ENCODE data around the gene BCR. TPM values are rescaled to one million over a fixed set of nuclear protein-coding genes. Genes with fewer than 3 reads are reported as not detected.

BCR gene
- total RNA-seq, 1 experiment from 2014 or later, result 13.9 TPM

DNA sequence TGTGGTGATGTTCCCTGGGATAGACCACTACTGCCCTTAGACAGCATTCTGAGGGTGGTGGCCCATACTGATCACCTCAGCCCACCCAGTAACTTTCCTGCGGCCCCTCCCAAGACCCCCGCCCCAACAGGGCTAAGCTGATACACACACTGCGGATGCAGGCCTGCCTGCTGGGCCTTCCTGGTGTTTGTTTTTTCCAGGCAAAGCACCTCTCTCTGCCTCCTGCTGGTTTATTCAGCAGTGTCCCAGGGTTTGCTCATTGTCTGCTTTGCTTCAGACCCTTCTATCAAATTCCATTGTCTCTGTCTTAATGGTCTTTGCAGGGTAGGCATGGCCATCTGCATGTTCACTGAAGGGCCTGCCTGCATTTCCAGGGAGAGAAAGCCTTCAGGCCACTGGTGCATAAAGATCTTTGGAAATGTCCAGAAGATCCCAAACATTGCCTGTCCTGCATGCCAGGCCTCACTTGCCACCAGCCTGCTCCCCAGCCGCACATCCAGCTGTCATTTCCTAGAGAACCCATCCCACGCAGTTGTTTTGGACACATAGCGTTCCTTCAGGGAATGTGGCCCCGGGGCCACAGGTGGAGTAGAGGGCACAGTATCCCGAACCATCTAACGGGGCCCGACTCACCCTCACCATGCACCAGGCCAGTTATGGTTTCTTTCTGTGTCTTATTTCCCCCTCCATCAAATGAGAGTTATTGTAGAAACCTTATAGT lies 50.2 kb downstream of the BCR start:
- DNase-seq (ENCODE audit: low read depth), result no peak

DNA sequence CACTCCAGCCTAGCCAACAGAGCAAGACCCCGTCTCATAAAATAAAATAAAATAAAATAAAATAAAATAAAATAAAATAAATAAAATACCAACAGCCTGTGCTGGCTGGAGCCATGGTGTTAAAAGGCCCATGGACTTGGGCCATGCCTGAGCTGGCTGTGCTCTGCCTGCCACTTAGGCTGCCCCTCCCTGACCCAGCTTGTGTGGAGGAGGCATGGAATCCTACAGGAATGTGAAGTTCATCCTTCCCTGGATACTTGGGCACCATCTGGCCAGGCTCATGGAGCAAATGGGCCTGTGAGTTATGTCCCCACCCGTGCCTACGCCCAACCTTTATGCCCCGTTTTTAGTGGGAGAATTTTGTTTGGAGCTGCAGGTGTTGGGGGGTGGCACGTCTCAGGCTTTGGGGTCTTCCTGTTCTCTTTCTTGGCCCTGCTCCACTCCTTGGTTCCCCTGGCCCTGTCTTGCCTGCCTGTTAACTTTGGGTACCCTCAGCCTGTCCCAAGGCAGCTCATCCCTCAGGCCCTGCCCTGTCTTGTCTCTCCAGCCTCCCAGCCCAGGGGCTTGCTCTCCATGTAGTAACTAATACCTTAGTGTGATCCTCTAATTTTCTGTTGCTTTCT lies 51.3 kb downstream of the BCR start:
- no peak for DNase-seq (ENCODE audit: low read depth)

DNA sequence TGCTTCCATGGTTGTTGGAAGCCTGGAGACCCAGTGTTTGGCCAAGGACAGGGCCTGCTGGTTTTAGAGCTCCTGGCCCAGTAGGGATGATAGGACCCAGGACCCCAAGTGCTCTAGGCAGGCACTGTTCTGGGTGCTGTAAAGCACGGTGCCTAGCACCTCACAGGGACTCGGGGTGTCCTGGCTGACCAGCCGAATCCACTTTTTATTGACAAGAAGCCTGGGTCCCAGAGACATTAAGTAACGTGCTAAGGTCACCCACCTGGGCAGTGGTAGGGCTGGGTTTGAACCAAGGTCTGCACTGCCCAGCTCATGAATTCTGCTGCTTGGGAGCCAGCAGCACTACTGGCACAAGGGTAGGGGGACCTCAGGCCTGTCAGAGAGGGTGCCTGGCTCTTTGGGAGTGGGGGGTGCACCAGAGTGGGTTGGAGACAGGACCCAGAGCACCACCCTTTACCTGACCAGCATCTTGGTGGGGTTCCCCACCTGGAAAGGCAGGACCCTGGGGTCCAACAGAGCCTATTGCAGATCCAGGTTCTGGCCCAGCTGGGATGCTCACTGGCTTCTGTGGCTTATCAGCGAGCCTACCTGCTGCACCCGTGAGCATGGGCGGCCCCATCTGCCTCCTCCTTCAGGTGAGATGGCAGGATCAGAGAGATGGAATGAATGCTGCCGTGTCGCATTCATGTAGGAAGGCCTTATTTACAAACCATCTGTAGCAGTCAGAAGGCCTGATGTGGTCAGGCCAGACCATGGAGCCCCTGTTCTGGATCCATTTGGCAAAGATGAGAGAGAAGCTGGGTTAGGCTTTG lies 52.0 kb downstream of the BCR start:
- no peak for DNase-seq (ENCODE audit: low read depth)

DNA sequence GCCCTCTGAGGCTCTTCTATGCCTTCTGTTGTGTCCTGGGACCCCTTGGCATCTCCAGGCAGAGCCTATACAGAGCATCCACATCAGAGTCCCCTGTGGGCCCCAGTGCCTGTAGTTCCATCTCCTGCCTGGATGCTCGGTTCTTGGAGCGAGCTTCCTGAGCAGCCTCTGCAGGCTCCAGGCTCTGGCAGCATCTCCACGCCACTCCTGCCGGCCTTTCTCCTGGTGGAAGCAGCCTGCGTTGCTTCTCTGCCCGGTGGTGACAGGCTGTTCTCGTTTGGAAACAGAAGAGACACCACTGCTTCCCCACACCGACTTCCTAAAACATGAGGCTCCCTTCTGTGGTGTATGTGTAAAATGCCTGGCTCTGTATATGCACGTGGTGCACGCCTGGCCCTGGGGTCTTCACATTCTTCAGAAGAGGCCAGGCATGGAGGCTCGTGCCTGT lies 52.8 kb downstream of the BCR start:
- no peak for DNase-seq (ENCODE audit: low read depth)

DNA sequence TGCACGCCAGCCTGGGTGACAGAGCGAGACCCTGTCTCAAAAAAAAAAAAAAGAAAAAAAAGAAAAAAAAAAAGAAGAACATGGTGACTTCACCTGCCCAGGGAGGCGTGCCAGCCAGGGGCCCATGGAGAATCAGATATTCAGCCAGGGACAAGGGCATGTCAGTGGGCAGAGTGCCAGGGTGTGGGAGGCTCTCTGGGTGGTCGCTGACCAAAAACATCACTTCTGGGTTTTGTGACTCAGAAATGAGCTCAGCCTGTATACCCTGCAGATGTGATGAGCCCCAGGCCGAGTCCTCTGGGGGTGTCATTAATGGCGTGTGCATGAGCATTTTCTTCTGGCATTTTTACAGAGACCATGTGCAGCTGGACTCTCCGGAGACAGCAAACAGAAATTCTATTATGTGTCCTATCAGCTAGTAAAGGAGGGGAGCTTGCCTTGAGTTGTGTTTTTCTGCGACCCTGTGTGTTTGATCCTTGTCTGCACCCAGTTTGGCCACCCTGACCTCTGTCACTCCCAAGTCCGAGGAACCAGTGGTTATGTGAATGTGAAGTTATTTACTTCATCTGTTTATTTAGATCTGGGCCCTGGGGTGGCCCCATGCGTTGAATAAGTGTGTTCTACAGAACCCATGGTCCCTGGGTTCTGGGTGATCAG lies 53.6 kb downstream of the BCR start:
- DNase-seq (ENCODE audit: low read depth), result peak; percentile 53

DNA sequence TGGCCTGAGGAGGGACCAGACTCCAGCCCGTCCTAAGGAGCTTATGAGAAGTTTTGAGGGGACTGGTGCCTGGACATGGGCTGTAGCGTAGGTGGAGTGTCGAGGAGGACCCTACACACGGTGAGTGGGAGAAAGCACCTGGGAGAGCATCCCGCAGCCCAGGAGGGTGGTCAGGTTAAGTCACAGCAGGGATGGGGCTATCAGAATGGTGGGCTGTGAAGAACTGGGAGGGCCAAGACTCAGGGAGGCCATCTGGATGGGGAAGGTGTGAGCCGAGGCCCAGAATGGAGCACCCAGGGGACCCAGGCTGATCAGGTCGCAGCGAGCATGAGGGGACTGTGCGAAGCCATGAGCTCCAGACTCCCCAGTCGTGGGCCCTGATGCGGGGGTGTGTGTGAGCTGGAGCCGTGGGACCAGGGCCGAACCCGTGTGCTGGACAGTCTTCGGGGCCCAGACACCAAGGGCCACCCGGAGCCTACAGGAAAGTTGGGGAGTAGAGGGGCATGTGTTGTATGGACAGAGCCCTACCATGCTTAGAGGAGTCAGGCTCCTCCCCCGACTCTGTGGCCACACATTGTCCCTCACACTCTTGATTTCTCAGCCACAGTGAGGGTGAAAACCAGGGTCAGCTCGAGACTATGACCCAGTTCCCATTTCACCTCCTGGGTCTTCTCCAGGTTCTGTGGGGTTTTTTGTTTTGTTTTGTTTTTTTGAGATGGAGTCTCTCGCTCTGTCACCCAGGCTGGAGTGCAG lies 54.3 kb downstream of the BCR start:
- DNase-seq (ENCODE audit: low read depth), result no peak

DNA sequence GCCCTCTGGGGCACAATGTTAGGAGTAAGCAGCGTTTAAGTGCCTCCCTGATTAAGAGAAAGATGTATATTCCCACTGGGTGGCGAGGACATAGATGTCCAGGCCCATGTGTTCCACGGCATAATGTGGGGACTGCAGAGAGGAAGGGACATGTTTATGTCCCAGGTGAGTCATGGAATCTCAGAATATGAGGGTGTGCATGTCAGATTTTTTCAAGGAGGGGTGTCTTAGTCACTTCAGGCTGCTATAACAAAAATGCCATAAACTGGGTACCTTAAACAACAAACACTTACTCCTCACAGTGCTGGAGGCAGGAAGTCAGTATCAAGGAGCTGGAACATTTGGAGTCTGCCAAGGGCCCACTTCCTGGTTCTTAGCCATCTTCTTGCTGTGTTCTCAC lies 55.1 kb downstream of the BCR start:
- DNase-seq (ENCODE audit: low read depth), result no peak

DNA sequence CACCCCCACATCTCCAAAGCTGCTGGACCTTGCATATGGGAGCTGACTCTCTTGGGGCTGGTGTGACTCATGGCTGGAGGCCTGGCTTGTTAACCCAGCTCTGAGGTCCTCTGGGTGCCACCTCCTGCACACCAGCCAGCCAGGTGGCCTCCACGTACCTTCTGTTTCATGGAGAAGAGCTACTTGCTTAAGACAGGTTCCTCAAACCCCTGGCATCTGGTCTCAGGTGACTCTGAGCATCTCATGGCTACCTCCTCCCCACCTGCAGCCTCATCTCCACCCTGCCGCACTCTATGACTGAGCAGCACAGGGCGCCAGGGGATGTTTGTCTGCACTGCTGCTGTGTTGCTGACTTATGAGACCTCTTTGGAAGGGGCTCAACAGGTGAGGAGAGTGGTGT lies 55.7 kb downstream of the BCR start:
- no peak for DNase-seq (ENCODE audit: low read depth)

DNA sequence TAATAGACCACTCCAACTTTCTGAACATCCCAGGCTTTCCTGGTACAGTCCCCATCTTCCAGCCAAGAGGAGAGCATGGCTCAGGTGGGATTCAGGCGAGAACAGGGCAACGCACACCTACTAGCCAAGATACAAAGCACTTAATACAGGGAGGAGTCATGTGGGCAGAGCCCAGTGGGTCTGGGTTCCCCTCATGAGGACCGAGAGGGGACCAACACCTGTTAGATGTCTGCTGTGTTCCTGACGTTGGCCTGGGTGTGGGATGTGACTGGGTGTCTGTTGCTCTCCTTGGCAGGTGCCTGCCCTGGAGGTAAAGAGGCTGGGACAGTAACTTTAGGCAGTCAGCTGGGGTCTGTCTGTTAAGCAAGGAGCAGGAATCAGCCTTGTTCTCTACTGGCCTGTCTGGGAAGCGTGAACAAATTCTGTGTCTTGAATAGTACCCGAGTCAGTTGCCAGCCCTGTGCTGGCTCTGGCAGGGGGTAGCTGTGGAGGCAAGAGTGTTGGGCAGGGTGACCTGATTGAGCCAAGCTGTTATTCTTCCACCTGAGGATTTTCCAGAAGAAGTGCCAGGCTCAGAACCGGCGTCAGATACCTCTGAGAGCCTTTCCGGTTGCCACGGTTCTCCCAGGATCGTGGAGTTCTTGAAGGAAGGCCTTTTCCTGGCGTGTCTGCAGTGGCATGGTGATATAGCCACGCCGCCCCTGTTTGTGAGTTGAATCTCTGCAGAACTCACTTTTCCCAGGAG lies 56.3 kb downstream of the BCR start:
- no peak for DNase-seq (ENCODE audit: low read depth)

DNA sequence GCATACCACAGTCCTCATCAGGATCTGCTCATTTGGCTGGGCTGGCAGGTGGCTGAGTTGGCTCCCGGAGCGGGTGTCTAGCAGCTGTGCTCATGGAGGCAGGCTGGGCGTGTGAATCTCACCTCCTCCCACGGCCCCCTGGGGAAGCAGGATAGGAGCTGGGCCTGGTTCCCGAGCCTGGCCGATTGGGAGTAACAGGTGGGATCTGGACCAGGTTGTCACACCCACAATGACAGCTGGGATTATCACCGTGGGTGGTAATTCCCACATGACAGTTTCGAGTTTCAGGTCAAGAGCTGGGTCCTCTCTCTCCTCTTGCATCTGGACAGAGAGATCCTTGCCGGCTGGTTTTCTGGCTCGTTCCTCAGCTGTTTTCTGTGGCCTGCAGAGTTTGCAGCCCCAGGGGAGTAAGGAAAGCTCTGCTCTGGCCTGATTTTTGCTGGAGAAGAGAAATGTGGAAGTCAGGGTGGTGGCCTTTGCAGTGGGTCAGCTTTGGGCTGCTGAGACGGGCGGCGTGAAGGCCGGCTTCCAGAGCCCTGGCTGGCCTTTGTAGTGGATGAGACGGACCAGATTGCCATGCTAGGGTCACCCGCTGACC lies 57.0 kb downstream of the BCR start:
- no peak for DNase-seq (ENCODE audit: low read depth)

DNA sequence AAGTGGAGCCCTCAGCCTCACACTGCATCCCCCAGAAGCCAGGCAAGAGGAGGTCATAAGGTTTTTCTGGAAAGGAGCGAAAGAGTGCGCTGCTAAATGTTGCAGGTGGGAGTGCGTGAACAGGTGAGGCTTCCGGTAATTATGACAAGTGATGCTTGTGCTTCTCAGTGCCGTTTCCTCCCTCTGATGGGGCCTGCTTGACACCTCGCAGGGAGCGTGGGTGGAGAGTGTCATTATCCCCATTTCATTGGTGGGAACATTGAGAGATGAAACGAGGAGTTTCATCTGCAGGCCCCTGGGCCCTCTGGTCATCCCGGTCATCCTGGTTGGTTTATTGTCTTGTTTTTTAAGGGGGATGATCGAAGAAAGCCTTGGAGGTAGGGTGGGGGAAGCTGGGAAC lies 57.5 kb downstream of the BCR start:
- no peak for DNase-seq (ENCODE audit: low read depth)

DNA sequence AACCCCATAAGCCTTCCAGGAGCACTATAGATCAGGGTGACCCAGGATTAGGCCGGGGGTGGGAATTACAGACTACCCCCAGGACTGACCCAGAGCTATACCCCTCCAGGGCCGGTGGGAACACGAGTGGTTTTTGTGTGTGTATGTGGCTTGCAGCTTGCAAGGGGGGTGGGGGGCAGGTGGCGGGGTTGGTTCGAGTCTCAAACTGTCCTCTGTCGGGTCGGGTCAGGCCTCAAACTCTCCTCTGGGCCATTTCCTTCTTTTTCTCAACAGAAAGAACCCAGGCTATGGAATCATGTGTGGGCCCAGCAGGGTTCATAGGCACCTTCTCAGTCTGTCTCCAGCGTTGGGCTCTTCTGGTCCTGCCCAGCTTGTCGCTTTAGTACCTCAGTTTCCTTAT lies 58.4 kb downstream of the BCR start:
- DNase-seq (ENCODE audit: low read depth), result no peak

DNA sequence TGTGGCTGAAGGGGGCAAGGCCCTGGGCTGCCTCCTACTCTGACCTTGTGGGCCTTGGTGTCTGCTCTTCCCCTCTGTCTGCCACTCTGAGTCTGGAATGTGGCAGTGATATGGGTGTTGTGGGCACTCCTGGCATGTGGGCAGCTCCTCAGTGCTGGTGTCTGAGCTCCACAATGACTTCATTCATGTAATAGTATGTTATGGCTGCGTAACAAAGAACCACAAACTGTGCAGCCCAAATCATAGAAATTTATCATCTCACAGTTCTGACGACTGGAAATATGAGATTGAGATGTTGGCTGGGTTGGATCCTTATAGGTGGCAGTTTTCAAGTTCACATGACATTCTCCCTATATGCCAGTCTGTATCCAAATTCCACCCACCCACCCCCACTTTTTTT lies 59.1 kb downstream of the BCR start:
- no peak for DNase-seq (ENCODE audit: low read depth)

DNA sequence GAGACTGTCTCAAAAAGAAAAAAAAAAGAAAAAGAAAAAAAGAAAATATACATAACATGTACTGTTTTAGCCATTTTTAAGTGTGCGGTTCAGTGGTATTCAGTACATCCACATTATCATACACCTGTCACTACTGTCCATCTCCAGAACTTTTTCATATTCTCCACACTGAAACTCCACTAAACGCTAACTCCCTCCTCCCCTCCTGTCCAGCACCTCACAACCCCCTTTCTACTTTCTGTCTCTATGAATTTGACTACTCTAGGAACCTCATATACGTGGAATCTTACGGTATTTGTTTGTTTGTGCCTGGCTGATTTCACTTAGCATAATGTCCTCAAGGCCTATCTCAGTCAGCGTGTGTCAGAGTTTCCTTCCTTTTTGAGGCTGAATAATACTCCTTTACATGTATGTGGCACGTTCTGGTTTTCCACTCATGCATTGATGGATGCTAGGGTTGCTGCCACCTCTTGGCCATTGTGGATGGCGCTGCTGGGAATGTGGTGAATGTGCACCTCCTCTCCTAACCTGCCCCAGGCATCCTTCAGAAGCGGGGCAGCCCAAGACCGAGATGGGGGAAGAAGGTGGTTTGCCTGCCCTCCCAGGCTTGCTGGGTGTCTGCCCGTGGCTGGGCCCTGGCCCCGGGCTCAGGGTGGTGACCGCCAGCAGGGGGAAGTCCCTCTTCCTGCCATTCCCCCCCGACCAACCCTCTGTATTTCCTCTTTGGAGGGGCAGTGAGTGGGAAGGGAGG lies 60.5 kb downstream of the BCR start:
- peak; percentile 5 for DNase-seq (ENCODE audit: low read depth)

DNA sequence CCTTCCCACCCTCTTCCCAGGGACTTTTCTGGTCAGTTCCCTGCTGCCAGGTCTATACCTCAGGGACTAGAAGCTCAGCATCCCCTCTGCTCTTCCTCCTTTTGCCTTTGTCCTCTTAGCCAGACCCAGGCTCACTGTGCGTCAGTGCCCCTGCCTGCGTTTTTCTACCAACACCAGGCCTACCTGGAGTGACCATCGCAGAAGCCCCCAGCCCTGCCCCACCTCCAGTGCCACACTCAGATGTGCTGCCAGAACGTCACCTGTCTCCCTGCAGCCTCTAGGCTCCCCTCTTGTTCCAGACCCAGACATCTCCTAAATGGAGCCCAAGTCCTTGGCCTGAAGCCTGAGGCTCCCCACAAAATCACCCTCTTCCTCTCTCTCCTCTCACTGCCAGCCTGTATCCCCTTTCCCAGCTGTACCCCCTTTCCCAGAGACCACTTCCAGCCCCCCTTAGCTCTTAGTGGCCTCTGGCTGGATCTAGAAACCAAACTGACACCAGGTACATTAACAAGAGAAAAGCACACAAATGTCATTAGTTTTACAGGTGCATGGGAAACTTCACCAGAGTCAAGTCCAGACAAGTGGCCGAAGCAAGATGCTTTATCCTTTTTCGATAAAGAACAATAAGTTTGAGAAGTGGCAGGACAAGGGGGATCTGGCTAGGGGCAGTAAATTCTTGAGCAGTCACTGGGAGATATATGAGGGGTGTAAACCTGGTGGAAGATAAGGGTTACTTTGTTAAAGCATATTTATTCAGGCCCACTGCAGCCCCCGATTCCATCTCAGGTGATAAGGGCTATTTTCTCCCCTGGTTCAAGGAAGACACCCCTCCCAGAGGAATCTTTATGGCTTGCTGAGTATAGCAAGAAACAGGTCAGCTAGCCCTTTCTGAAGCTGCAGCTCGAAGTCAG lies 61.5 kb downstream of the BCR start:
- DNase-seq (ENCODE audit: low read depth), result no peak

DNA sequence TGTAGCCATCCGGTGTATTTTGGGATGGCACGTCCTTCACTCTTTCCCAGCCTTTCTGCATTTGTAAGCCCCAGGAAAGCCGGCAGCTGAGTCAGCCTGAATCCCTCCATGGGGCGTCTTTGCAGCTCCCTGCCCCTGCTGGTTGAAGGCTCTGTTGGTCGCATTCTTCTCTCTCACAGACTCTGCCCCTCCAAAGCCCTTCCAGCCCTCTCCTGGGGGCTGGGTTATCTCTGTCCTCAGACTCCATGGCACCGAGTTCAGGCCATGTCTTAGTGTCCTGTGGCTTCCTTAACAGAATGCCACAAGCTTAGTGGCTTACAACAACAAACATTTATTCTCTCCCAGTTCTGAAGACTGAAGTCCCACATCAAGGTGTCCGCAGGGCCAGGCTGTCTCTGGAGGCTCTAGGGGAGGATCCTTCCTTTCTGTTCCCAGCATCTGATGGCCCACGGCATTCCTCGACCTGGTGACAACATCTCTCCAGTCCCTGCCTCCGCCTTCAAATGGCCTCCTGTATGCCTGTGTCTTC lies 62.2 kb downstream of the BCR start:
- DNase-seq (ENCODE audit: low read depth), result no peak

DNA sequence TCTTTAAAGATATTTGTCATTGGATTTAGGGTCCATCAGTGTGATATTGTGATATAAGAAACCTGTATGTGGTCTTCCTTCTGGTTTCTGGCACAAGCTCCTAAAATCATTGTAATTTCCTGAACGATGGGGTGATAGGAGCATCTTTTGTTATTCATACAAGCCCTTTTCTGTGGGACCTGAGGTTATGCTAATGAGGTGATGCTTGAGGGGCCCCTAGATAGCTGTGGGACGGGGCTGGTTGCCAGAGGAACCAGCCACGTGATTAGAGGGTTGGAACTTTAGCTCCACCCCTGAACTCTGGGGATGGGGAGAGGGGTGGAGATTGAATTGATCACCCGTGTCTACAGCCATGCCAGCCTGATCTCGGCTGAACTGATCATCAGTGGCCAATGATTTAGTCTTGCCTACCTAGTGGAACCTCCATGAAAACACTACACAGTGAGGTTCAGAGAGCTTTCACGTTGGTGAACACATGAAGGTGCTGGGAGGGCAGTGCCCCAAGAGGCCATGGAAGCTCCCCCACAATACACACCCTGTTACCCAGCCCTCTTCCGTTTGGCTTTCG lies 62.8 kb downstream of the BCR start:
- no peak for DNase-seq (ENCODE audit: low read depth)
